Adrenal gland (tissue), 5 donors: ENCODE results near the gene FAF1.

Experiments used
- POLR2A ChIP-seq, 2 donors: fragments of 450-650 bp; IDR thresholded peaks; one replicate each; pipeline ENCODE4 v1.6.1; 2017; ENCODE audit warnings: antibody characterized with exemption in 2 of 2, mild to moderate bottlenecking in 2 of 2, moderate library complexity in 1 of 2
- TF ChIP-seq, protein P1 (sequence below), 6 experiments: fragments of 450-650 bp in 4 of 6; fragments of 200-600 bp in 2 of 6; sonication (generic) in 1 of 6; IDR thresholded peaks; 1 replicate in 5 of 6; 2 replicates in 1 of 6; pipeline versions ENCODE4 v1.5.1 to v1.8.0; 2016 to 2021; ENCODE audit warnings: antibody characterized with exemption in 6 of 6, mild to moderate bottlenecking in 2 of 6, moderate library complexity in 1 of 6
- donor health status: DM: no; HTN: no; CAD: no.

DNA sequence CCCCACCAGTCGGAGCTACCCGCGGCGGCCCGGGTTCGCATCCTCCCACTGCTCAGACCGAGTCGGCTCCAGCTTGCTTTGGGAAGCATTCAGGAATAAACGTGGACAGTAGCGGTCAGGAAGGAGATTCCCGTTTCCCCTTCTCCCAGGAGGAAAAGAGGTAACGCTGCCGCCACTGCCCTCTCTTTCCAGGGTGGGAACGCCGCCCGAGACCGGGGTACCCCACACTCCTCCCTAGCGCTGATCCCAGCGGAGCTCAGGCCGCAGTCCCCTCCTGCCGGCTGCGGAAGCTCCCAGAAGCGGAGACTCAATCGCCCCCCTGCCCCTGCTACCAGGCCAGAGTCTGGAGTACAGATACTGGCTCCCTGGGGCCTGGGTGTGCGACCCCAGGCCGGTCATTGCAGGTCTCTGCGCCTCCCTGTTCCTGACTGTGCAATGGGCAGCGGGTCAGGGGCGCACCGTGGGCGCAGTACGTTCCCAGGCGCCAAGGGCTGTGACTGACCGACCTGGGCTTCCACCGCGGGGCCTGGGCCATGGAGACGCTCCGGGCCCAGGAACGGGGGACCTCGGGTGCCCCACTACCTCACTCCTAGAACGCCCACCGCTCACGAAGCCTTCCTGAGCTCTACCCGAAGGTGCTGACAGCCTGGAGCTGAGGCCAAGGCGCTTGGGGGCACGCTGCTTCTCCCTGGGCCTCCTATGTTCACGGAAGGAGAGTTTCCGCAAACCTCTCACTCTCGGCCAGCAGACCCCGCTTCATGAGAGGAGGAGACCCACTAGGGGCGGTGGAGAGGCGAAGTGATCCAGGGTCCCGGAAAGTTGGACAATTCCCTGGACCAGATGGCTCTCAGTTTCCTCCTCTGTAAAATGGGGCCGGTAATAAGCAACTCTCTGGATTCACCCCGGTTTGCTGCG lies 544.6 kb downstream of the FAF1 start:
- TF ChIP-seq POLR2A (IDR thresholded peaks at IDR 0.05), result no peak
- TF ChIP-seq, protein P1, sequence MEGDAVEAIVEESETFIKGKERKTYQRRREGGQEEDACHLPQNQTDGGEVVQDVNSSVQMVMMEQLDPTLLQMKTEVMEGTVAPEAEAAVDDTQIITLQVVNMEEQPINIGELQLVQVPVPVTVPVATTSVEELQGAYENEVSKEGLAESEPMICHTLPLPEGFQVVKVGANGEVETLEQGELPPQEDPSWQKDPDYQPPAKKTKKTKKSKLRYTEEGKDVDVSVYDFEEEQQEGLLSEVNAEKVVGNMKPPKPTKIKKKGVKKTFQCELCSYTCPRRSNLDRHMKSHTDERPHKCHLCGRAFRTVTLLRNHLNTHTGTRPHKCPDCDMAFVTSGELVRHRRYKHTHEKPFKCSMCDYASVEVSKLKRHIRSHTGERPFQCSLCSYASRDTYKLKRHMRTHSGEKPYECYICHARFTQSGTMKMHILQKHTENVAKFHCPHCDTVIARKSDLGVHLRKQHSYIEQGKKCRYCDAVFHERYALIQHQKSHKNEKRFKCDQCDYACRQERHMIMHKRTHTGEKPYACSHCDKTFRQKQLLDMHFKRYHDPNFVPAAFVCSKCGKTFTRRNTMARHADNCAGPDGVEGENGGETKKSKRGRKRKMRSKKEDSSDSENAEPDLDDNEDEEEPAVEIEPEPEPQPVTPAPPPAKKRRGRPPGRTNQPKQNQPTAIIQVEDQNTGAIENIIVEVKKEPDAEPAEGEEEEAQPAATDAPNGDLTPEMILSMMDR (IDR thresholded peaks at IDR 0.05), result no peak
